Osteoblast (primary cell): ENCODE data around the gene FBRSL1. TPM values are rescaled to one million over a fixed set of nuclear protein-coding genes. Genes with fewer than 3 reads are reported as not detected.

ENCODE experiments used
- DNase-seq: peaks from one replicate; pipeline ENCODE4 v3.0.0; 2011; ENCODE audit warnings: low spot score, mixed read lengths; ENCODE audit not compliant: insufficient read length; ENCODE audit errors: missing footprints
- H2AFZ ChIP-seq: 2 replicates; pipeline ENCODE4 v1.6.0; 2011; ENCODE audit warnings: mild to moderate bottlenecking, low read length
- H3K27ac ChIP-seq: 2 replicates; pipeline ENCODE4 v1.5.1; 2011; ENCODE audit warnings: mild to moderate bottlenecking, low read depth, low read length, moderate library complexity
- H3K27me3 ChIP-seq: 2 replicates; pipeline ENCODE4 v1.6.0; 2012; ENCODE audit warnings: mild to moderate bottlenecking, control low read depth, inconsistent platforms, low read length, moderate library complexity; ENCODE audit not compliant: insufficient read depth
- H3K36me3 ChIP-seq: 2 replicates; pipeline ENCODE4 v1.5.1; 2011; ENCODE audit warnings: mild to moderate bottlenecking, low read length, control low read depth, moderate library complexity; ENCODE audit not compliant: insufficient read depth
- H3K4me1 ChIP-seq: 2 replicates; pipeline ENCODE4 v1.5.1; 2011; ENCODE audit warnings: mild to moderate bottlenecking, low read length, control low read depth, moderate library complexity; ENCODE audit not compliant: insufficient read depth
- H3K4me2 ChIP-seq: 2 replicates; pipeline ENCODE4 v1.6.0; 2011; ENCODE audit warnings: mild to moderate bottlenecking, low read length; ENCODE audit not compliant: insufficient read depth
- H3K4me3 ChIP-seq: fragments of 200-600 bp; sonication (generic); 3 replicates; pipeline ENCODE4 v1.5.1; 2012; ENCODE audit warnings: mild to moderate bottlenecking, low read length, inconsistent platforms; ENCODE audit not compliant: insufficient read depth
- H3K79me2 ChIP-seq: 2 replicates; pipeline ENCODE4 v1.6.0; 2012; ENCODE audit warnings: mild to moderate bottlenecking, low read length, control low read depth, inconsistent platforms; ENCODE audit not compliant: insufficient read depth
- H3K9me3 ChIP-seq: 2 replicates; pipeline ENCODE4 v1.5.1; 2011; ENCODE audit warnings: low read depth, low read length, control low read depth
- H4K20me1 ChIP-seq: 2 replicates; pipeline ENCODE4 v1.6.0; 2012; ENCODE audit warnings: mild to moderate bottlenecking, low read length, control low read depth; ENCODE audit not compliant: insufficient read depth
- total RNA-seq: library from RNA; depleted of rRNA; stranded (reverse); fragments of >200 nt; gene quantifications from 2 replicates; pipeline ENCODE4 v1.2.3, GENCODE V29; 2012
- TF ChIP-seq, protein P1 (sequence below): IDR thresholded peaks from 2 replicates; pipeline ENCODE4 v1.5.1; 2011; ENCODE audit warnings: mild to moderate bottlenecking, low read depth, low read length, moderate library complexity; ENCODE audit errors: extremely low read depth

Gene FBRSL1
- total RNA-seq, 1 donor = 12.3 TPM

DNA sequence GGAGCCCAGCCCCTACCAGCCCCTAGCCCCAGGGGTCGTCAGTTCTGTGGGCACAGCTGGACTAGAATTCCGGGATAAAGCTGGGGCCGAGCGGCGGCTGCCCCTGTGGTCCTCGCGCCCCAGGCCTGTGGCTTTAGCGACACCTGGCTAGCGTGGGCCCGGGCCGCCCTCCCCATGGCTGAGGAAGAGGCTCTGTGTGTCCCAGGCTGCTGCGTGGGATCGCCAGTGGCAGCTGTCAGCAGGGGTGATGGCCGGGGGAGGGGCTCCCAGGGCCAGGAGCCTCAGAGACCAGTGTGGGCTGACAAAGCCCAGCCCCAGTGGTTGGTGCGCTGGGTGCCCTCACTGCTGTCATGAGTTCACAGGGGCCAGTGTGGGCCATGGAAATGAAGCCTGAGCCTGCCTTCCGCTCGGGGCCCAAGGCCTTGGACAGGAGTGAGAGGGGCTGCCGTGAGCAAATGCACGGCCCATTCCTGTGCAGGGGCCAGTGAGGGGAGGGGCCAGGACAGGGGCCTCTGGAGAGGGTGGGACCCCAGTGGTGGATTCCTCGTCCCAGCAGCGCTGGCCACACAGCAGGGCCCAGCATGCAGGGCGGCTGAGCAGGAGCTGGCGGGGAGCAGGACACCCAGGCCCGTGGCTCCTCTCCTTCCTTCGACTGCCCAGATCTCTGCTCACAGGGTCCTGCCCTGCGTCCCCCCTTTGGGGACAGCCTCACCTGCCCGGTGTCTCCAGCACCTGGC lies 11.4 kb downstream of the FBRSL1 start:
- peaks cover 78% of the 10 kb centered on the region for H4K20me1 ChIP-seq
- TF ChIP-seq, protein P1, sequence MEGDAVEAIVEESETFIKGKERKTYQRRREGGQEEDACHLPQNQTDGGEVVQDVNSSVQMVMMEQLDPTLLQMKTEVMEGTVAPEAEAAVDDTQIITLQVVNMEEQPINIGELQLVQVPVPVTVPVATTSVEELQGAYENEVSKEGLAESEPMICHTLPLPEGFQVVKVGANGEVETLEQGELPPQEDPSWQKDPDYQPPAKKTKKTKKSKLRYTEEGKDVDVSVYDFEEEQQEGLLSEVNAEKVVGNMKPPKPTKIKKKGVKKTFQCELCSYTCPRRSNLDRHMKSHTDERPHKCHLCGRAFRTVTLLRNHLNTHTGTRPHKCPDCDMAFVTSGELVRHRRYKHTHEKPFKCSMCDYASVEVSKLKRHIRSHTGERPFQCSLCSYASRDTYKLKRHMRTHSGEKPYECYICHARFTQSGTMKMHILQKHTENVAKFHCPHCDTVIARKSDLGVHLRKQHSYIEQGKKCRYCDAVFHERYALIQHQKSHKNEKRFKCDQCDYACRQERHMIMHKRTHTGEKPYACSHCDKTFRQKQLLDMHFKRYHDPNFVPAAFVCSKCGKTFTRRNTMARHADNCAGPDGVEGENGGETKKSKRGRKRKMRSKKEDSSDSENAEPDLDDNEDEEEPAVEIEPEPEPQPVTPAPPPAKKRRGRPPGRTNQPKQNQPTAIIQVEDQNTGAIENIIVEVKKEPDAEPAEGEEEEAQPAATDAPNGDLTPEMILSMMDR = no peak
- no peak overlapping the region for H3K4me2 ChIP-seq
- no peak overlapping the region for H2AFZ ChIP-seq
- DNase-seq = no peak
- H3K9me3 ChIP-seq = no peaks in the 10 kb centered on the region
- peaks cover 93% of the 10 kb centered on the region for H3K79me2 ChIP-seq
- no peaks in the 10 kb centered on the region for H3K36me3 ChIP-seq
- H3K4me3 ChIP-seq = no peak overlapping the region
- no peaks in the 10 kb centered on the region for H3K27me3 ChIP-seq
- peaks cover 9% of the 10 kb centered on the region for H3K4me1 ChIP-seq
- no peak overlapping the region for H3K27ac ChIP-seq

GRCh38 chr12:132502149-132502881 lies 12.4 kb downstream of the FBRSL1 start:
- DNase-seq = no peak

GRCh38 chr12:132502882-132503193 lies 12.9 kb downstream of the FBRSL1 start:
- TF ChIP-seq, protein P1 = no peak
- no peaks in the 10 kb centered on the region for H3K36me3 ChIP-seq
- H3K27ac ChIP-seq = no peak overlapping the region
- peaks cover 13% of the 10 kb centered on the region for H3K4me1 ChIP-seq
- no peaks in the 10 kb centered on the region for H3K27me3 ChIP-seq
- DNase-seq = no peak
- no peak overlapping the region for H3K4me3 ChIP-seq
- no peak overlapping the region for H2AFZ ChIP-seq
- peaks cover 80% of the 10 kb centered on the region for H4K20me1 ChIP-seq
- peaks cover 93% of the 10 kb centered on the region for H3K79me2 ChIP-seq
- H3K9me3 ChIP-seq = no peaks in the 10 kb centered on the region
- H3K4me2 ChIP-seq = no peak overlapping the region

More at GRCh38 chr12:132502149-132502881, 12.4 kb downstream of the FBRSL1 start:
- TF ChIP-seq, protein P1 = no peak
- Histone ChIP-seq H3K27ac (no peak overlapping the region), H3K4me1 (peaks cover 13% of the 10 kb centered on the region), H3K79me2 (peaks cover 93% of the 10 kb centered on the region), H3K4me2 (no peak overlapping the region), H4K20me1 (peaks cover 79% of the 10 kb centered on the region), H2AFZ (no peak overlapping the region), H3K36me3 (no peaks in the 10 kb centered on the region), H3K4me3 (no peak overlapping the region), H3K27me3 (no peaks in the 10 kb centered on the region), H3K9me3 (no peaks in the 10 kb centered on the region)

DNA sequence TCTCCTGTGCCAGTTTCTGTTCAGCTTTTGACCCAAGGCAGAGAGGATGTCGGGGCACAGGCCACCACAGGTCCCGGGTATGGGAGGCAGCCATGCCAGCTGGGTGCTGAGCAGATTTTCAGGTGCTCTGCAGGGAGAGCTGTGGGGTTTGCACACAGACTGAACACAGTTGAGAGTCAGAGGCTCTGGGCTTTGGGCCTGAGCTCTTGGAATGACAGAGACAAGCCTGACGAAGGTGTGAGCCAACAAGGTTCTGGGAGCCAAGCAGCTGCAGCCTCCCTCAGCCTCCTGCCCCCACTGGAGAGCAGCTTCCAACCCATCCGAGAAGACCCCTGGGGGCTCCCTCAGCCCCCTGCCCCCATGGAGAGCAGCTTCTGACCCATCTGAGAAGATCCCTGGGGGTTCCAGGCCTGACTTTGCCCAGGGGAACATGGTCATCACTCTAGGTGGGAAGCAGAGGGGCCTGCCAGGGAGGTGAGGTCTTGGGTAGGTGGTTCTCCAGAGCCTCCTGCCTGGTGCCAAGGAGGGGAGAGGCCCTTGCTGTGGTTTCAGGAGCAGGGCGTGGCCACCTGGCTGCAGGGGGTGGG lies 13.8 kb downstream of the FBRSL1 start:
- Histone ChIP-seq H3K79me2 (peaks cover 85% of the 10 kb centered on the region), H4K20me1 (peaks cover 77% of the 10 kb centered on the region), H3K27ac (no peak overlapping the region), H3K27me3 (no peaks in the 10 kb centered on the region), H3K9me3 (no peaks in the 10 kb centered on the region), H3K4me3 (no peak overlapping the region), H3K4me2 (no peak overlapping the region), H3K4me1 (peaks cover 13% of the 10 kb centered on the region), H3K36me3 (no peaks in the 10 kb centered on the region), H2AFZ (no peak overlapping the region)
- peak; percentile 99 for DNase-seq
- TF ChIP-seq, protein P1 = no peak
